GM18505 (cell line): ENCODE measurements around the gene CCDC69.

Experiments
- ATAC-seq: cut with Tn5 transposase; IDR thresholded peaks from one replicate; pipeline ENCODE4 v1.9.1; 2021; ENCODE audit not compliant: unreplicated experiment
- POLR2A ChIP-seq: IDR thresholded peaks from 4 replicates; pipeline ENCODE4 v1.6.1; 2011; ENCODE audit warnings: borderline replicate concordance; ENCODE audit not compliant: insufficient read depth, insufficient read length; ENCODE audit errors: extremely low read depth

The CCDC69 gene

GRCh38 chr5:151138114-151138513 lies 85.8 kb downstream of the CCDC69 start:
- no peak for TF ChIP-seq POLR2A
- no peak for ATAC-seq

- no peak for TF ChIP-seq POLR2A
- no peak for ATAC-seq
Measured at GRCh38 chr5:151137067-151137825, 86.6 kb downstream of the CCDC69 start.

GRCh38 chr5:151134228-151134627 lies 89.7 kb downstream of the CCDC69 start:
- no peak for TF ChIP-seq POLR2A
- ATAC-seq = peak; percentile 64

- TF ChIP-seq POLR2A = no peak
- no peak for ATAC-seq
Measured at GRCh38 chr5:151132963-151133362, 90.9 kb downstream of the CCDC69 start.
